K562 (cell line): ENCODE data around the gene TMCO4. TPM values are rescaled to one million over a fixed set of nuclear protein-coding genes. Genes with fewer than 3 reads are reported as not detected.

Experiments
- ATAC-seq: fragments of 200-7000 bp; cut with Tn5 transposase; 3 replicates; pipeline ENCODE4 v1.9.1; 2020; ENCODE audit warnings: moderate library complexity
- BruUV-seq: library from RNA; stranded (reverse); fragments of 400-500 nt; replicated peaks from 2 replicates; lab custom pipeline; 2021; lab: Mats Ljungman, UMichigan
- CTCF ChIA-PET: fragments of 300-600 bp; formaldehyde crosslinking; extraction: SDS; loops from one replicate; lab custom pipeline; 2021; ENCODE audit warnings: low intra/inter-chr PET ratio; lab: Yijun Ruan, JAX
- POLR2A ChIA-PET: fragments of 300-600, 350-650 bp; sonication (Branson Sonifier 250); formaldehyde crosslinking; extraction: SDS; loops from one replicate; lab custom pipeline; 2021; ENCODE audit warnings: antibody characterized with exemption, inconsistent platforms; lab: Yijun Ruan, JAX
- DNase-seq, 4 experiments: peaks; one replicate each; pipeline versions ENCODE4 v3.0.0 to v3.0.0-alpha.2; 2011 to 2018; ENCODE audit warnings: low spot score in 3 of 4, mixed read lengths in 3 of 4; ENCODE audit errors: extremely low read depth in 1 of 4
- FAIRE-seq: peaks from 2 replicates; lab custom pipeline; 2011; peaks lifted over from hg19 to GRCh38; lab: Jason Lieb, UNC
- H2AFZ ChIP-seq: 2 replicates; pipeline ENCODE4 v1.6.0; 2011; ENCODE audit warnings: low read depth, low read length, control low read depth, inconsistent platforms
- H3K27ac ChIP-seq: fragments of 200-600 bp; 3 replicates; pipeline ENCODE4 v1.8.0; 2011; ENCODE audit warnings: low read depth, mild to moderate bottlenecking, control low read depth, inconsistent platforms, low read length, moderate library complexity, mixed read lengths; ENCODE audit errors: extremely low read depth
- H3K27me3 ChIP-seq, 2 experiments: fragments of 300-600 bp in 1 of 2; 2 replicates in 1 of 2; 3 replicates in 1 of 2; pipeline versions ENCODE4 v1.6.0 to v1.8.0; 2011; ENCODE audit warnings: inconsistent platforms in 2 of 2, low read length in 2 of 2, mild to moderate bottlenecking in 1 of 2, mixed read lengths in 1 of 2, moderate library complexity in 1 of 2; ENCODE audit not compliant: control insufficient read depth in 2 of 2, insufficient read depth in 2 of 2
- H3K36me3 ChIP-seq: fragments of 300-600 bp; 3 replicates; pipeline ENCODE4 v1.8.0; 2011; ENCODE audit warnings: mild to moderate bottlenecking, low read length, inconsistent platforms; ENCODE audit not compliant: control insufficient read depth, insufficient read depth
- H3K4me1 ChIP-seq, 2 experiments: fragments of 200-600 bp in 1 of 2; replicated peaks in 1 of 2; 2 replicates in 1 of 2; 3 replicates in 1 of 2; pipeline versions ENCODE4 v1.5.1 to v1.8.0; 2011; ENCODE audit warnings: inconsistent platforms in 2 of 2, low read length in 2 of 2, mild to moderate bottlenecking in 1 of 2, mixed read lengths in 1 of 2, moderate library complexity in 1 of 2; ENCODE audit not compliant: control insufficient read depth in 2 of 2, insufficient read depth in 2 of 2
- H3K4me2 ChIP-seq: 2 replicates; pipeline ENCODE4 v1.6.1; 2011; ENCODE audit warnings: low read length, control low read depth, inconsistent platforms, mixed read lengths; ENCODE audit not compliant: insufficient read depth
- H3K4me3 ChIP-seq: fragments of 200-600 bp; sonication (generic), shearing (Covaris generic); 2 replicates; pipeline ENCODE4 v1.5.1; 2016; ENCODE audit warnings: control low read depth, inconsistent platforms
- H3K79me2 ChIP-seq: fragments of 200-600 bp; 3 replicates; pipeline ENCODE4 v1.8.0; 2011; ENCODE audit warnings: low read length, inconsistent platforms; ENCODE audit not compliant: control insufficient read depth, insufficient read depth
- H3K9ac ChIP-seq, 2 experiments: 2 replicates each; pipeline versions ENCODE4 v1.6.0 to v1.6.1; 2011; ENCODE audit warnings: low read depth in 2 of 2, low read length in 2 of 2, control low read depth in 1 of 2, inconsistent platforms in 1 of 2, mild to moderate bottlenecking in 1 of 2, mixed read lengths in 1 of 2; ENCODE audit not compliant: insufficient read depth in 1 of 2
- H3K9me1 ChIP-seq: one replicate; pipeline ENCODE4 v1.6.0; 2011; ENCODE audit warnings: inconsistent platforms, mild to moderate bottlenecking, low read length, moderate library complexity; ENCODE audit not compliant: control insufficient read depth, insufficient read depth
- H3K9me3 ChIP-seq: replicated peaks from 2 replicates; pipeline ENCODE4 v1.5.1; 2011; ENCODE audit warnings: low read depth, low read length, inconsistent platforms; ENCODE audit not compliant: control insufficient read depth, insufficient read depth
- H4K20me1 ChIP-seq: replicated peaks from 2 replicates; pipeline ENCODE4 v1.6.1; 2011; ENCODE audit warnings: low read length, inconsistent platforms, mixed read lengths; ENCODE audit not compliant: control insufficient read depth, insufficient read depth
- ELF1 ChIP-seq: fragments of 200-800 bp; sonication (Bioruptor generic); IDR thresholded peaks from 2 replicates; pipeline ENCODE4 v1.6.1; 2016; ENCODE audit warnings: missing genetic modification characterization, missing compliant biosample characterization
- KAT2B ChIP-seq: IDR thresholded peaks from one replicate; pipeline ENCODE4 v1.6.1; 2012; ENCODE audit warnings: low read depth, mild to moderate bottlenecking, control low read depth, inconsistent platforms, low read length, moderate library complexity
- LCOR ChIP-seq: sonication (generic); formaldehyde crosslinking; IDR thresholded peaks from 2 replicates; pipeline ENCODE4 v1.8.0; 2022; ENCODE audit warnings: mild to moderate bottlenecking, missing genetic modification reagents
- MAFK ChIP-seq: IDR thresholded peaks from 2 replicates; pipeline ENCODE4 v1.6.1; 2011; ENCODE audit warnings: low read length, improper control_type of control experiment
- MEF2A ChIP-seq: IDR thresholded peaks from 2 replicates; pipeline ENCODE4 v1.6.1; 2011; ENCODE audit warnings: low read depth, mild to moderate bottlenecking, low read length, moderate library complexity; ENCODE audit not compliant: control insufficient read depth
- MEF2D ChIP-seq: conservative IDR thresholded peaks from 2 replicates; pipeline ENCODE4 v1.6.1; 2016; ENCODE audit warnings: low read depth, missing genetic modification characterization, missing compliant biosample characterization
- NR2C1 ChIP-seq, 2 experiments: fragments of 450-650 bp; IDR thresholded peaks; 2 replicates each; pipeline ENCODE4 v1.6.1; 2017; ENCODE audit warnings: mild to moderate bottlenecking in 2 of 2, antibody characterized with exemption in 1 of 2, inconsistent platforms in 1 of 2, missing compliant biosample characterization in 1 of 2, missing genetic modification characterization in 1 of 2
- POLR2G ChIP-seq: fragments of 200-400 bp; formaldehyde crosslinking; IDR thresholded peaks from 2 replicates; pipeline ENCODE4 v1.6.1; 2017; ENCODE audit warnings: low read depth, mild to moderate bottlenecking, antibody characterized with exemption, low read length, moderate library complexity
- POLR3A ChIP-seq: IDR thresholded peaks from 2 replicates; pipeline ENCODE4 v1.6.1; 2011; ENCODE audit warnings: borderline replicate concordance, mild to moderate bottlenecking, moderate library complexity; ENCODE audit not compliant: insufficient read length, insufficient read depth; ENCODE audit errors: extremely low read depth
- SIRT6 ChIP-seq: IDR thresholded peaks from one replicate; pipeline ENCODE4 v1.6.1; 2012; ENCODE audit warnings: low read depth, mild to moderate bottlenecking, control low read depth, inconsistent platforms, low read length, moderate library complexity
- ZSCAN32 ChIP-seq: fragments of 450-650 bp; formaldehyde crosslinking; IDR thresholded peaks from 2 replicates; pipeline ENCODE4 v1.4.0; 2020; ENCODE audit warnings: mild to moderate bottlenecking, moderate library complexity
- WGBS: fragments of 100-300 bp; shearing (Covaris generic); methylation state at CpG from one replicate; pipeline ENCODE4 v1.1.6; 2016; ENCODE audit warnings: low coverage, mixed read lengths; ENCODE audit not compliant: insufficient coverage; ENCODE audit errors: missing lambda C conversion rate; 5-methylcytosine and 5-hydroxymethylcytosine counted together
- in situ Hi-C: fragments of 300-500 bp; cut with MboI; formaldehyde crosslinking; loops from 4 replicates; pipeline ENCODE4 v1.15.0; 2018; ENCODE audit warnings: inconsistent platforms, mixed read lengths
- intact Hi-C: fragments of 100-400 bp; cut with micrococcal nuclease; formaldehyde crosslinking; loops from 2 replicates; pipeline ENCODE4 v1.14.2; 2022
- polyA plus RNA-seq, 8 experiments: library from polyadenylated mRNA; depleted of rRNA in 4 of 8; stranded (reverse) in 5 of 8; unstranded in 3 of 8; fragments of >200 nt; fragmentation: Nextera tagmentation in 2 of 8; fragmentation: Illumina TruSeq in 1 of 8; extraction: Ambion mirVana in 2 of 8; extraction: Trizol in 1 of 8; gene quantifications; 2 replicates each; pipeline versions ENCODE4 v1.2.1 to v1.2.3, GENCODE V29; 2011 to 2014; ENCODE audit warnings: inconsistent platforms in 1 of 8, missing spikeins in 1 of 8
- total RNA-seq, 7 experiments: library from RNA; depleted of rRNA in 6 of 7; stranded (reverse); fragments of >200 nt in 6 of 7; fragmentation: Illumina TruSeq in 2 of 7; extraction: Trizol in 2 of 7; gene quantifications; 2 replicates each; pipeline versions ENCODE4 v1.2.1 to v1.2.3, GENCODE V29; 2011 to 2021; ENCODE audit warnings: low replicate concordance in 1 of 7
- TF ChIP-seq, protein P1 (sequence below): fragments of 450-650 bp; IDR thresholded peaks from 2 replicates; pipeline ENCODE4 v1.6.1; 2016; ENCODE audit warnings: mild to moderate bottlenecking
- TF ChIP-seq, protein P2 (sequence below): fragments of 450-650 bp; IDR thresholded peaks from 2 replicates; pipeline ENCODE4 v1.6.1; 2017; ENCODE audit warnings: mild to moderate bottlenecking, moderate library complexity

Gene TMCO4
- total and polyA plus RNA-seq, 9 of the 15 experiments (the other 6 are each of a cell fraction or from before 2014, with no cell fraction given), result 0.06 to 2.1 (median 1.2) TPM

DNA sequence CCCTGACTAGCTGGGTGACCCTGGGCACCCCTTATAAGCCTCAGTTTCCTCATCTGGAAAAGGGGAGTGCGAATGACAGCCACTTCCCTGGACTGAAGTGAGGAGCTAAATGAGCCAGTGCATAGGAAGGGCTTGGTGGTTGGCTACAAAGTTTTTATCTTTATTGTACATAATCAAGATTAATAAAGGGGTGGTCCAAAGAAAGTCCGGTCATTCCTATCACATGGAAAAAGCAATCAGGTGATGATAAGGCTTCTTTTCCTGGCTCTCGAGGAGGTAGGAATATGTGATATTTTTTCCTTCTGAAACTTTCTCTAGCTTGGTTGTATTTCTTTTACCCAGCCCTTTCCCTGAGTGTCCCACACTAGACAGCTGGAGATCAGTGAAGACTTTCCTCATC lies 56.5 kb downstream of the TMCO4 start (continued):
- TF ChIP-seq, protein P1, sequence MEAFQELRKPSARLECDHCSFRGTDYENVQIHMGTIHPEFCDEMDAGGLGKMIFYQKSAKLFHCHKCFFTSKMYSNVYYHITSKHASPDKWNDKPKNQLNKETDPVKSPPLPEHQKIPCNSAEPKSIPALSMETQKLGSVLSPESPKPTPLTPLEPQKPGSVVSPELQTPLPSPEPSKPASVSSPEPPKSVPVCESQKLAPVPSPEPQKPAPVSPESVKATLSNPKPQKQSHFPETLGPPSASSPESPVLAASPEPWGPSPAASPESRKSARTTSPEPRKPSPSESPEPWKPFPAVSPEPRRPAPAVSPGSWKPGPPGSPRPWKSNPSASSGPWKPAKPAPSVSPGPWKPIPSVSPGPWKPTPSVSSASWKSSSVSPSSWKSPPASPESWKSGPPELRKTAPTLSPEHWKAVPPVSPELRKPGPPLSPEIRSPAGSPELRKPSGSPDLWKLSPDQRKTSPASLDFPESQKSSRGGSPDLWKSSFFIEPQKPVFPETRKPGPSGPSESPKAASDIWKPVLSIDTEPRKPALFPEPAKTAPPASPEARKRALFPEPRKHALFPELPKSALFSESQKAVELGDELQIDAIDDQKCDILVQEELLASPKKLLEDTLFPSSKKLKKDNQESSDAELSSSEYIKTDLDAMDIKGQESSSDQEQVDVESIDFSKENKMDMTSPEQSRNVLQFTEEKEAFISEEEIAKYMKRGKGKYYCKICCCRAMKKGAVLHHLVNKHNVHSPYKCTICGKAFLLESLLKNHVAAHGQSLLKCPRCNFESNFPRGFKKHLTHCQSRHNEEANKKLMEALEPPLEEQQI, result no peak
- TF ChIP-seq ZSCAN32 (CRISPR knock-in tag), result no peak
- no peak for TF ChIP-seq POLR2G
- no peak for TF ChIP-seq POLR3A
- no peak for TF ChIP-seq SIRT6
- no peak for TF ChIP-seq MEF2D (tag)
- no peak for TF ChIP-seq MAFK

DNA sequence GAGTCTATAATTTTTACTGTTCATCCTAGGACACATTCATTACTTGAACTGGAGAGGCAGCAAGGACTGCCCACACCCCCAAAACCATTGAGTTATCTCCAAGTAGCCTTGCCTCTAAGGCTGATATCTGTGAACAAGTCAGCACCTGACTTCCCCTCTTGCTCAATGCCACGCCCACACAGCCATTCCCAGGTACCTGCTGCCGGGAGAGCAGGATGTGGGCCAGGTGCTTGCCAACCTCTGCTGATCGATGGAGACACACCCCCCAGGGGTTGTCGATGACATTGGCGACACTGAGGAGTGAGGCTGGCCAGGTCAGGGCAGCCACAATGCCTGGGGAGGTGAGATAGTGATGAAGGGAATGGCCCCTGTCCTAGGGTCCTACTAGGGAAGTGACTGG lies 60.1 kb downstream of the TMCO4 start:
- no peaks in the 10 kb centered on the region for H3K36me3 ChIP-seq
- 4% methylated on average over 5 of the region's 5 CpGs for WGBS
- in situ Hi-C loops, result no loop called here
- H3K27me3 ChIP-seq, result peaks cover 22 to 66% of the 10 kb centered on the region in 2 experiments
- no peak overlapping the region for H3K27ac ChIP-seq
- peaks cover 6% of the 10 kb centered on the region for H4K20me1 ChIP-seq
- no peak overlapping the region for H3K9ac ChIP-seq
- BruUV-seq, result no TSS peak
- H3K79me2 ChIP-seq, result no peaks in the 10 kb centered on the region
- no peak overlapping the region for H2AFZ ChIP-seq
- no peak overlapping the region for H3K4me3 ChIP-seq
- no peak overlapping the region for H3K4me2 ChIP-seq
- ATAC-seq (no peak), DNase-seq (no peak), FAIRE-seq (no peak)
- no peaks in the 10 kb centered on the region; the same call in 1 of the 2 replicates for H3K9me3 ChIP-seq
- no peak for TF ChIP-seq NR2C1 (IDR thresholded peaks at IDR 0.05)
- no peak for TF ChIP-seq NR2C1 (tag; IDR thresholded peaks at IDR 0.05)
- no peak for TF ChIP-seq MEF2A
- TF ChIP-seq, protein P2, sequence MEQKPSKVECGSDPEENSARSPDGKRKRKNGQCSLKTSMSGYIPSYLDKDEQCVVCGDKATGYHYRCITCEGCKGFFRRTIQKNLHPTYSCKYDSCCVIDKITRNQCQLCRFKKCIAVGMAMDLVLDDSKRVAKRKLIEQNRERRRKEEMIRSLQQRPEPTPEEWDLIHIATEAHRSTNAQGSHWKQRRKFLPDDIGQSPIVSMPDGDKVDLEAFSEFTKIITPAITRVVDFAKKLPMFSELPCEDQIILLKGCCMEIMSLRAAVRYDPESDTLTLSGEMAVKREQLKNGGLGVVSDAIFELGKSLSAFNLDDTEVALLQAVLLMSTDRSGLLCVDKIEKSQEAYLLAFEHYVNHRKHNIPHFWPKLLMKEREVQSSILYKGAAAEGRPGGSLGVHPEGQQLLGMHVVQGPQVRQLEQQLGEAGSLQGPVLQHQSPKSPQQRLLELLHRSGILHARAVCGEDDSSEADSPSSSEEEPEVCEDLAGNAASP, result no peak
- no peak for TF ChIP-seq LCOR (CRISPR knock-in tag)
- no peak for TF ChIP-seq KAT2B
- no peak for TF ChIP-seq ELF1
- no peaks in the 10 kb centered on the region for H3K9me1 ChIP-seq
- CTCF ChIA-PET, result no interaction called here
- H3K4me1 ChIP-seq, result no peaks in the 10 kb centered on the region; a peak in 1 of 5 replicates
- POLR2A ChIA-PET, result interaction anchor here (1.1 kb wide), 1 partner anchor 11 kb away, joined by 4 read pairs; no protein-coding TSS in a partner anchor
- intact Hi-C loops, result no loop called here
